ENCODE results near the gene CACNG4. TPM values are rescaled to one million over a fixed set of nuclear protein-coding genes. Genes with fewer than 3 reads are reported as not detected.

CACNG4 gene
- total RNA-seq, 1 experiment from 2014 or later, result 2.4 TPM

DNA sequence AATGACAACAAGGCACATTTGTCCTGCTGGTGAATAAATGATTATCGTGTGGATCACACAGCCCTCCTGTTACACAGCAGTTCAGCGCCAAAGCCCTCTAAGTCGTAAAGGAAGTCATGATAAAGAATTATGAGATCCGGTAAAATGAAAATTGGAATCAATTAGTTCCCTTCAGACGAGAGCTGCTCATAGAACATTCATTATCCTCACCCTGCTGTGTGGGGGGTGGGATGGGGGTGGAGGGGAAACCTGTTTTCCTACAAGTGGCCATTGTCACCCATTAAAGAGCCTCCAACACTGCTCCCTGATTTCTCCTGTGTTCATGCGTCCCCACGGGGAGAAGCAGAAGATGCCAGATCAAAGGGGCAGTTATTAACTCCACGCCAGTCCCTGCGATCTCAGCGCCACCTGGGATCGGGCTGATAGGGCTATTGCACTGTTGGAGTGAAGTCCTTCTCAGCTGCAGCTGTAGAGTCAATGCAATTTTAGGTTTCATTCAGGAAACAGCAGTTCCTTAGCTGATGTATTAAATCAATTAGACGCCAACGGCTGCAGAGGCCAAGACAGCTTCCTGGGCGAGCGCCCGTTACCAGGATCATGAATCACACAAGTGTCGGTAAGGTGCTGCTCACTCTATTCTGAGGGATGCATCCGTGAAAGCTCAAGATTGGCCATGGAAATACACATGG is 19.2 kb upstream of the CACNG4 start:
- ChIA-PET CTCF (no interaction called here), POLR2A (ENCODE audit: unreplicated experiment) (no interaction called here)
- Histone ChIP-seq H3K27me3 (ENCODE audit: low read length) (no peaks in the 10 kb centered on the region), H3F3A (ENCODE audit: low read length, unreplicated experiment) (peaks cover under 1% of the 10 kb centered on the region), H3K79me2 (ENCODE audit: low read length) (no peaks in the 10 kb centered on the region), H3K36me3 (ENCODE audit: low read depth, low read length) (no peaks in the 10 kb centered on the region), H3K9me3 (ENCODE audit: low read length) (no peaks in the 10 kb centered on the region), H3K4me3 (ENCODE audit: low read length) (no peak overlapping the region), H2AFZ (ENCODE audit: low read length) (no peak overlapping the region; the same call in 1 of the 2 replicates), H4K20me1 (ENCODE audit: low read length) (no peaks in the 10 kb centered on the region), H3K27ac (ENCODE audit: low read length) (no peak overlapping the region), H3K9me2 (replicated peaks; ENCODE audit: low read length) (no peaks in the 10 kb centered on the region), H3K4me1 (ENCODE audit: insufficient read depth, low read length) (peaks cover 24% of the 10 kb centered on the region), H3K9ac (ENCODE audit: low read length) (no peak overlapping the region), H3K4me2 (ENCODE audit: low read length) (no peak overlapping the region)
- TF ChIP-seq, protein P1, sequence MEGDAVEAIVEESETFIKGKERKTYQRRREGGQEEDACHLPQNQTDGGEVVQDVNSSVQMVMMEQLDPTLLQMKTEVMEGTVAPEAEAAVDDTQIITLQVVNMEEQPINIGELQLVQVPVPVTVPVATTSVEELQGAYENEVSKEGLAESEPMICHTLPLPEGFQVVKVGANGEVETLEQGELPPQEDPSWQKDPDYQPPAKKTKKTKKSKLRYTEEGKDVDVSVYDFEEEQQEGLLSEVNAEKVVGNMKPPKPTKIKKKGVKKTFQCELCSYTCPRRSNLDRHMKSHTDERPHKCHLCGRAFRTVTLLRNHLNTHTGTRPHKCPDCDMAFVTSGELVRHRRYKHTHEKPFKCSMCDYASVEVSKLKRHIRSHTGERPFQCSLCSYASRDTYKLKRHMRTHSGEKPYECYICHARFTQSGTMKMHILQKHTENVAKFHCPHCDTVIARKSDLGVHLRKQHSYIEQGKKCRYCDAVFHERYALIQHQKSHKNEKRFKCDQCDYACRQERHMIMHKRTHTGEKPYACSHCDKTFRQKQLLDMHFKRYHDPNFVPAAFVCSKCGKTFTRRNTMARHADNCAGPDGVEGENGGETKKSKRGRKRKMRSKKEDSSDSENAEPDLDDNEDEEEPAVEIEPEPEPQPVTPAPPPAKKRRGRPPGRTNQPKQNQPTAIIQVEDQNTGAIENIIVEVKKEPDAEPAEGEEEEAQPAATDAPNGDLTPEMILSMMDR (conservative IDR thresholded peaks at IDR 0.05; ENCODE audit: low read depth, low read length), result no peak
- TF ChIP-seq EZH2 (IDR thresholded peaks at IDR 0.05; ENCODE audit: low read length, unreplicated experiment), result no peak
- TF ChIP-seq EZH2phosphoT487 (IDR thresholded peaks at IDR 0.05; ENCODE audit: borderline replicate concordance, low read length), result no peak
- no TSS peak for BruUV-seq (replicated peaks)
- ATAC-seq, result no peak
- intact Hi-C loops (cut with micrococcal nuclease), result no loop called here
- no peak for DNase-seq

DNA sequence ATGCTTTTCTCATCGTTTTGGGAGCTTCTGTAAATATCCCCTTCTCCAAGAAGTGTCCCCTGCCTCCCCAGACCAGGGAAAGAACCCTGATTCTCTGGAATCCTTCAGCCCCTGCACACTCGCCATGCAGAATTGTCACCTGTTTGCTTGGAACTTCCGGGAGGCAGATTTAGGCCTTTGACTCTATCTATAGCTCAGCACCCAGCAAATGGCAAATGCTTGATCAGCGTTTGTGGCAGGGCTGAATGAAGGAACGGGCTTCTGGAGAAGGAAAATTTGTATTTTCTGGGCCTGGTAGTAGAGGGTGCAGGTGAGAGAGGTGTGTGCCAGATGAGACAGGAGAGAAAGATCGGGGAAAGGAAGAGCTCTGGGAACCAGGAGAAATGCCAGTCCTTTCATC is 18.3 kb upstream of the CACNG4 start:
- ChIA-PET POLR2A (ENCODE audit: unreplicated experiment) (no interaction called here), CTCF (no interaction called here)
- Histone ChIP-seq H2AFZ (ENCODE audit: low read length) (no peak overlapping the region), H3K9ac (ENCODE audit: low read length) (no peak overlapping the region), H4K20me1 (ENCODE audit: low read length) (no peaks in the 10 kb centered on the region), H3K4me3 (ENCODE audit: low read length) (no peak overlapping the region), H3K79me2 (ENCODE audit: low read length) (no peaks in the 10 kb centered on the region), H3K4me2 (ENCODE audit: low read length) (no peak overlapping the region), H3K9me3 (ENCODE audit: low read length) (no peaks in the 10 kb centered on the region), H3K36me3 (ENCODE audit: low read depth, low read length) (no peaks in the 10 kb centered on the region), H3K9me2 (replicated peaks; ENCODE audit: low read length) (no peaks in the 10 kb centered on the region), H3K27ac (ENCODE audit: low read length) (no peak overlapping the region), H3K4me1 (ENCODE audit: insufficient read depth, low read length) (peaks cover 34% of the 10 kb centered on the region), H3F3A (ENCODE audit: low read length, unreplicated experiment) (peaks cover 7% of the 10 kb centered on the region), H3K27me3 (ENCODE audit: low read length) (no peaks in the 10 kb centered on the region)
- no peak for DNase-seq
- ATAC-seq, result no peak
- TF ChIP-seq, protein P1 (conservative IDR thresholded peaks at IDR 0.05; ENCODE audit: low read depth, low read length), result no peak
- TF ChIP-seq EZH2 (IDR thresholded peaks at IDR 0.05; ENCODE audit: low read length, unreplicated experiment) (no peak), EZH2phosphoT487 (IDR thresholded peaks at IDR 0.05; ENCODE audit: borderline replicate concordance, low read length) (no peak)
- no TSS peak for BruUV-seq (replicated peaks)
- intact Hi-C loops (cut with micrococcal nuclease), result no loop called here

DNA sequence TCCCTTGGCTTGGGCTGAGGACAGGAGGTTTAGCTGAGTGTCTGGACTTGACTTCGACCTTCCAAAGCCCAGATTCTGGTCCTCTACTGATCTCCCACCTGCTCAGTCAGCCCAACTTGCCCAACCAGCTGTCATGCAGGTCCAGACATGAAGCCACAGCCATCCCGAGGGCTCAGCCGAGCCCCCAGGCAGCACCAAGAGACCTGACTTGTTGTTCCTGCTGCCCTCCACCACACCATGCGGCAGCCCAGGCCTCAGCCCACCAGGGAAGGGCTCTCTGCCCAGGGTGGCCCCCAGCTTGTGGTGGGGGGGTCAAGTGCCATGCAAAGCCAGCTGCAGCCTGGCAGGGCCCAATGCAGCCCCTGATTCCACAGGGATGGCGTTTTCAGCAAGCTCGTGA is 17.2 kb upstream of the CACNG4 start:
- Histone ChIP-seq H2AFZ (ENCODE audit: low read length) (no peak overlapping the region), H3K36me3 (ENCODE audit: low read depth, low read length) (no peaks in the 10 kb centered on the region), H3K4me2 (ENCODE audit: low read length) (no peak overlapping the region), H3K9me3 (ENCODE audit: low read length) (no peaks in the 10 kb centered on the region), H3K4me3 (ENCODE audit: low read length) (no peak overlapping the region), H3K9ac (ENCODE audit: low read length) (no peak overlapping the region), H3K79me2 (ENCODE audit: low read length) (no peaks in the 10 kb centered on the region), H3K27me3 (ENCODE audit: low read length) (no peaks in the 10 kb centered on the region), H3K4me1 (ENCODE audit: insufficient read depth, low read length) (peaks cover 42% of the 10 kb centered on the region), H3F3A (ENCODE audit: low read length, unreplicated experiment) (peaks cover 11% of the 10 kb centered on the region), H3K9me2 (replicated peaks; ENCODE audit: low read length) (no peaks in the 10 kb centered on the region), H4K20me1 (ENCODE audit: low read length) (no peaks in the 10 kb centered on the region), H3K27ac (ENCODE audit: low read length) (no peak overlapping the region)
- ATAC-seq (no peak), DNase-seq (no peak)
- intact Hi-C loops (cut with micrococcal nuclease), result no loop called here
- CTCF ChIA-PET, result no interaction called here
- POLR2A ChIA-PET (ENCODE audit: unreplicated experiment), result interaction anchor here (0.6 kb wide), 1 partner anchor 57 kb away, joined by 6 read pairs; no protein-coding TSS in a partner anchor
- BruUV-seq (replicated peaks), result no TSS peak
- no peak for TF ChIP-seq EZH2 (IDR thresholded peaks at IDR 0.05; ENCODE audit: low read length, unreplicated experiment)
- no peak for TF ChIP-seq EZH2phosphoT487 (IDR thresholded peaks at IDR 0.05; ENCODE audit: borderline replicate concordance, low read length)
- TF ChIP-seq, protein P1 (conservative IDR thresholded peaks at IDR 0.05; ENCODE audit: low read depth, low read length), result no peak
